SK-N-SH treated with all-trans-retinoic acid at 6 μM for 48 hours (cell line): Measurements from ENCODE around the gene GNL1.
A peak's percentile ranks its signal among the peaks of the same experiment; 100 is the strongest.

ENCODE experiments used
- ATAC-seq: fragments of 200-7000 bp; cut with Tn5 transposase; 3 replicates; pipeline ENCODE4 v1.9.1; 2020; ENCODE audit warnings: mild to moderate bottlenecking, moderate library complexity
- ARNTL ChIP-seq: fragments of 450-650 bp; formaldehyde crosslinking; IDR thresholded peaks from 2 replicates; pipeline ENCODE4 v1.5.0; 2020; ENCODE audit warnings: low read depth, mild to moderate bottlenecking, moderate library complexity, borderline replicate concordance
- BACH2 ChIP-seq: fragments of 250-450 bp; sonication (Bioruptor Pico); IDR thresholded peaks from 2 replicates; pipeline ENCODE4 v1.9.0; 2021; ENCODE audit warnings: mild to moderate bottlenecking, borderline replicate concordance
- CREB5 ChIP-seq: fragments of 250-450 bp; sonication (Bioruptor Pico); IDR thresholded peaks from 2 replicates; pipeline ENCODE4 v1.5.1; 2020; ENCODE audit warnings: low read depth, mild to moderate bottlenecking, moderate library complexity
- CSDC2 ChIP-seq: fragments of 250-450 bp; sonication (Bioruptor Pico); IDR thresholded peaks from 2 replicates; pipeline ENCODE4 v1.5.0; 2020; ENCODE audit warnings: mild to moderate bottlenecking, moderate library complexity
- CSRNP3 ChIP-seq: fragments of 250-450 bp; sonication (Bioruptor Pico); IDR thresholded peaks from 2 replicates; pipeline ENCODE4 v1.5.1; 2021; ENCODE audit warnings: mild to moderate bottlenecking, moderate library complexity
- ESRRG ChIP-seq: fragments of 250-450 bp; sonication (Bioruptor Pico); IDR thresholded peaks from 2 replicates; pipeline ENCODE4 v1.6.1; 2021; ENCODE audit warnings: mild to moderate bottlenecking
- GLIS3 ChIP-seq: fragments of 250-450 bp; sonication (Bioruptor Pico); IDR thresholded peaks from 2 replicates; pipeline ENCODE4 v1.5.0; 2020; ENCODE audit warnings: mild to moderate bottlenecking, moderate library complexity
- ISL1 ChIP-seq: fragments of 250-450 bp; sonication (Bioruptor Pico); IDR thresholded peaks from 2 replicates; pipeline ENCODE4 v2.1.2; 2022; ENCODE audit warnings: mild to moderate bottlenecking, moderate library complexity
- OSR1 ChIP-seq: fragments of 250-450 bp; sonication (Bioruptor Pico); IDR thresholded peaks from 2 replicates; pipeline ENCODE4 v1.8.0; 2022; ENCODE audit warnings: moderate library complexity, mild to moderate bottlenecking, inconsistent platforms
- POU6F1 ChIP-seq: fragments of 250-450 bp; sonication (Bioruptor Pico); IDR thresholded peaks from 2 replicates; pipeline ENCODE4 v1.8.0; 2021; ENCODE audit warnings: low read depth, mild to moderate bottlenecking, moderate library complexity, borderline replicate concordance
- PPARA ChIP-seq: fragments of 250-450 bp; sonication (Bioruptor Pico); IDR thresholded peaks from 2 replicates; pipeline ENCODE4 v1.5.0; 2020; ENCODE audit warnings: mild to moderate bottlenecking, borderline replicate concordance
- RARB ChIP-seq: fragments of 250-450 bp; sonication (Bioruptor Pico); IDR thresholded peaks from 2 replicates; pipeline ENCODE4 v1.8.0; 2021; ENCODE audit warnings: mild to moderate bottlenecking, moderate library complexity
- SNAI2 ChIP-seq: fragments of 250-450 bp; sonication (Bioruptor Pico); IDR thresholded peaks from 2 replicates; pipeline ENCODE4 v1.5.0; 2020; ENCODE audit warnings: mild to moderate bottlenecking, moderate library complexity
- TCF4 ChIP-seq: fragments of 250-450 bp; sonication (Bioruptor Pico); IDR thresholded peaks from 2 replicates; pipeline ENCODE4 v1.8.0; 2021; ENCODE audit warnings: mild to moderate bottlenecking, moderate library complexity, borderline replicate concordance
- TOX ChIP-seq: fragments of 250-450 bp; sonication (Bioruptor Pico); IDR thresholded peaks from 2 replicates; pipeline ENCODE4 v1.8.0; 2021; ENCODE audit warnings: mild to moderate bottlenecking, moderate library complexity, borderline replicate concordance
- TSHZ2 ChIP-seq: fragments of 250-450 bp; sonication (Bioruptor Pico); IDR thresholded peaks from 2 replicates; pipeline ENCODE4 v1.5.0; 2020; ENCODE audit warnings: mild to moderate bottlenecking, moderate library complexity
- ZFP30 ChIP-seq: fragments of 450-650 bp; formaldehyde crosslinking; IDR thresholded peaks from 2 replicates; pipeline ENCODE4 v1.5.0; 2022; ENCODE audit warnings: mild to moderate bottlenecking, moderate library complexity
- ZNF565 ChIP-seq: fragments of 450-650 bp; formaldehyde crosslinking; conservative IDR thresholded peaks from 2 replicates; pipeline ENCODE4 v1.5.0; 2020; ENCODE audit warnings: low read depth, mild to moderate bottlenecking, moderate library complexity
- ZNF8 ChIP-seq: fragments of 450-650 bp; formaldehyde crosslinking; IDR thresholded peaks from 2 replicates; pipeline ENCODE4 v1.5.0; 2020; ENCODE audit warnings: mild to moderate bottlenecking, moderate library complexity

Gene GNL1

GRCh38 chr6:30599625-30600324, 43.5 kb upstream of the GNL1 start:
- TF ChIP-seq CSDC2 (CRISPR knock-in tag) (no peak), ESRRG (CRISPR knock-in tag) (no peak), CREB5 (CRISPR knock-in tag) (no peak), ISL1 (CRISPR knock-in tag) (no peak), ARNTL (CRISPR knock-in tag) (no peak)
- ATAC-seq, result no peak

GRCh38 chr6:30598912-30599624, 42.8 kb upstream of the GNL1 start:
- no peak; the same call in 2 of the 3 replicates for ATAC-seq
- TF ChIP-seq SNAI2 (CRISPR knock-in tag), result no peak
- no peak for TF ChIP-seq TSHZ2 (CRISPR knock-in tag)
- no peak for TF ChIP-seq POU6F1 (CRISPR knock-in tag)
- TF ChIP-seq TCF4 (CRISPR knock-in tag), result no peak
- TF ChIP-seq RARB (CRISPR knock-in tag), result no peak
- no peak for TF ChIP-seq BACH2
- no peak for TF ChIP-seq ZNF8 (CRISPR knock-in tag)
- TF ChIP-seq OSR1 (CRISPR knock-in tag), result no peak
- TF ChIP-seq TOX, result no peak
- TF ChIP-seq CSRNP3, result no peak

- ATAC-seq, result peak; percentile 89
Measured at GRCh38 chr6:30597315-30598144, 41.2 kb upstream of the GNL1 start.

- ATAC-seq, result no peak
- no peak for TF ChIP-seq ZNF565 (CRISPR knock-in tag)
- TF ChIP-seq CSDC2 (CRISPR knock-in tag), result no peak
- TF ChIP-seq ZFP30 (CRISPR knock-in tag), result no peak
- TF ChIP-seq ARNTL (CRISPR knock-in tag), result no peak
- TF ChIP-seq BACH2, result no peak
- TF ChIP-seq GLIS3, result no peak
- no peak for TF ChIP-seq PPARA (CRISPR knock-in tag)
- TF ChIP-seq CSRNP3, result no peak
- TF ChIP-seq CREB5 (CRISPR knock-in tag), result no peak
- no peak for TF ChIP-seq TSHZ2 (CRISPR knock-in tag)
Measured at GRCh38 chr6:30592287-30592686, 36.0 kb upstream of the GNL1 start.
